IPS-NIHi7 (cell line): ENCODE results near the gene SEC14L1.

Source experiments
- DNase-seq: peaks from one replicate; pipeline ENCODE4 v3.0.0; 2012; ENCODE audit warnings: mixed read lengths; ENCODE audit errors: extremely low spot score

The SEC14L1 gene

GRCh38 chr17:77163001-77163400 is 22.2 kb downstream of the SEC14L1 start:
- DNase-seq: no peak

GRCh38 chr17:77163511-77164280 is 22.9 kb downstream of the SEC14L1 start:
- DNase-seq: no peak

GRCh38 chr17:77164483-77165091 is 23.8 kb downstream of the SEC14L1 start:
- no peak for DNase-seq

- no peak for DNase-seq
Observed at GRCh38 chr17:77165577-77165976, 24.8 kb downstream of the SEC14L1 start.

- DNase-seq: no peak
Observed at GRCh38 chr17:77167472-77168306, 26.9 kb downstream of the SEC14L1 start.

- no peak for DNase-seq
Observed at GRCh38 chr17:77173104-77173503, 32.3 kb downstream of the SEC14L1 start.

- no peak for DNase-seq
Observed at GRCh38 chr17:77174928-77175661, 34.3 kb downstream of the SEC14L1 start.

GRCh38 chr17:77177002-77177741 is 36.4 kb downstream of the SEC14L1 start:
- DNase-seq: no peak

- DNase-seq: no peak
Observed at GRCh38 chr17:77178050-77178449, 37.3 kb downstream of the SEC14L1 start.

GRCh38 chr17:77178563-77178962 is 37.8 kb downstream of the SEC14L1 start:
- no peak for DNase-seq

- DNase-seq: no peak
Observed at GRCh38 chr17:77180503-77181357, 40.0 kb downstream of the SEC14L1 start.

- no peak for DNase-seq
Observed at GRCh38 chr17:77182205-77183172, 41.7 kb downstream of the SEC14L1 start.

GRCh38 chr17:77184474-77184873 is 43.7 kb downstream of the SEC14L1 start:
- no peak for DNase-seq

GRCh38 chr17:77185137-77185536 is 44.4 kb downstream of the SEC14L1 start:
- DNase-seq: no peak

GRCh38 chr17:77186141-77186604 is 45.4 kb downstream of the SEC14L1 start:
- no peak for DNase-seq

- no peak for DNase-seq
Observed at GRCh38 chr17:77188084-77189066, 47.6 kb downstream of the SEC14L1 start.

- no peak for DNase-seq
Observed at GRCh38 chr17:77189148-77189547, 48.4 kb downstream of the SEC14L1 start.

GRCh38 chr17:77190576-77190975 is 49.8 kb downstream of the SEC14L1 start:
- no peak for DNase-seq
